ENCODE results near the gene NTPCR. TPM values are rescaled to one million over a fixed set of nuclear protein-coding genes. Genes with fewer than 3 reads are reported as not detected.
"Not testable (repeated sequence)": the region's sequence is repeated elsewhere in the genome, so short reads cannot be mapped to it uniquely, and the experiment has no call there.

The NTPCR gene
- 30.2 and 38.6 TPM in 2 replicates for total RNA-seq
- 68.3 TPM for polyA plus RNA-seq (2012)

- peak; percentile 94 for DNase-seq (ENCODE audit: low read depth)
These were observed at the start of gene NTPCR for GRCh38 chr1:232950197-232951176. Gene NTPCR, plus strand, starts transcription at chr1:232950611. Its CDS starts 100 bp downstream, at chr1:232950711.

GRCh38 chr1:232900818-232901217, 49.6 kb upstream of the NTPCR start:
- no peak for DNase-seq (ENCODE audit: low read depth)

- no peak for DNase-seq (ENCODE audit: low read depth)
These were observed 49.2 kb upstream of the NTPCR start for GRCh38 chr1:232901255-232901654.

GRCh38 chr1:232902774-232903350, 47.5 kb upstream of the NTPCR start:
- DNase-seq (ENCODE audit: low read depth) = no peak

GRCh38 chr1:232904131-232904530, 46.3 kb upstream of the NTPCR start:
- no peak for DNase-seq (ENCODE audit: low read depth)

GRCh38 chr1:232904566-232904965, 45.8 kb upstream of the NTPCR start:
- DNase-seq (ENCODE audit: low read depth) = peak; percentile 68

- peak; percentile 13 for DNase-seq (ENCODE audit: low read depth)
These were observed 44.9 kb upstream of the NTPCR start for GRCh38 chr1:232905331-232906034.

GRCh38 chr1:232906441-232906840, 44.0 kb upstream of the NTPCR start:
- DNase-seq (ENCODE audit: low read depth) = no peak

GRCh38 chr1:232908831-232909230, 41.6 kb upstream of the NTPCR start:
- DNase-seq (ENCODE audit: low read depth) = no peak

- DNase-seq (ENCODE audit: low read depth) = no peak
These were observed 40.7 kb upstream of the NTPCR start for GRCh38 chr1:232909752-232910151.

GRCh38 chr1:232911027-232911599, 39.3 kb upstream of the NTPCR start:
- no peak for DNase-seq (ENCODE audit: low read depth)

- no peak for DNase-seq (ENCODE audit: low read depth)
These were observed 37.4 kb upstream of the NTPCR start for GRCh38 chr1:232912845-232913580.

- DNase-seq (ENCODE audit: low read depth) = not testable (repeated sequence)
These were observed 36.1 kb upstream of the NTPCR start for GRCh38 chr1:232914271-232914670.

GRCh38 chr1:232915212-232915611, 35.2 kb upstream of the NTPCR start:
- DNase-seq (ENCODE audit: low read depth) = no peak

- DNase-seq (ENCODE audit: low read depth) = no peak
These were observed 33.4 kb upstream of the NTPCR start for GRCh38 chr1:232917053-232917452.

GRCh38 chr1:232921381-232921780, 29.0 kb upstream of the NTPCR start:
- no peak for DNase-seq (ENCODE audit: low read depth)

- peak; percentile 18 for DNase-seq (ENCODE audit: low read depth)
These were observed 27.9 kb upstream of the NTPCR start for GRCh38 chr1:232922485-232922884.

GRCh38 chr1:232923739-232924386, 26.5 kb upstream of the NTPCR start:
- DNase-seq (ENCODE audit: low read depth) = no peak

GRCh38 chr1:232924874-232925273, 25.5 kb upstream of the NTPCR start:
- no peak for DNase-seq (ENCODE audit: low read depth)
